Body of pancreas (tissue), 4 donors: ENCODE results near the gene NOP10. TPM values are rescaled to one million over a fixed set of nuclear protein-coding genes. Genes with fewer than 3 reads are reported as not detected.

ENCODE experiments used
- ATAC-seq: fragments of 150-250 bp; one replicate; pipeline ENCODE4 v1.9.1; 2016
- DNase-seq, 4 donors: peaks; one replicate each; pipeline ENCODE4 v3.0.0-alpha.2; 2019
- H3K27ac ChIP-seq, 4 donors: fragments of 200-600 bp; sonication (generic); 1 replicate in 3 of 4; 2 replicates in 1 of 4; pipeline versions ENCODE4 v1.5.1 to v1.6.1; 2016 to 2019; ENCODE audit warnings: mild to moderate bottlenecking in 1 of 4, mixed read lengths in 1 of 4, moderate library complexity in 1 of 4
- H3K27me3 ChIP-seq, 2 donors: fragments of 200-600 bp; sonication (generic); one replicate each; pipeline ENCODE4 v1.6.0; 2016; ENCODE audit warnings: mild to moderate bottlenecking in 1 of 2
- H3K36me3 ChIP-seq, 2 donors: fragments of 200-600 bp; sonication (generic); replicated peaks in 1 of 2; 2 replicates each; pipeline ENCODE4 v1.5.1; 2016; ENCODE audit warnings: low read depth in 2 of 2; ENCODE audit not compliant: insufficient read depth in 1 of 2
- H3K4me1 ChIP-seq: fragments of 200-600 bp; sonication (generic); one replicate; pipeline ENCODE4 v1.6.0; 2016
- H3K4me3 ChIP-seq, 2 donors: fragments of 200-600 bp; sonication (generic); 1 replicate in 1 of 2; 2 replicates in 1 of 2; pipeline ENCODE4 v1.5.1; 2016 to 2019
- H3K9me3 ChIP-seq, 3 donors: fragments of 200-600 bp; sonication (generic); 1 replicate in 2 of 3; 2 replicates in 1 of 3; pipeline ENCODE4 v1.5.1; 2016
- CTCF ChIP-seq, 7 experiments: fragments of 450-650 bp in 4 of 7; fragments of 200-600 bp in 3 of 7; sonication (generic) in 3 of 7; IDR thresholded peaks; one replicate each; pipeline ENCODE4 v1.5.1; 2016 to 2019; ENCODE audit warnings: antibody characterized with exemption in 7 of 7
- POLR2A ChIP-seq, 3 donors: fragments of 450-650 bp; IDR thresholded peaks; one replicate each; pipeline ENCODE4 v1.6.1; 2016; ENCODE audit warnings: antibody characterized with exemption in 3 of 3, mild to moderate bottlenecking in 2 of 3
- WGBS, 2 donors: methylation state at CpG; one replicate each; pipeline ENCODE4 v1.1.5; 2017; 5-methylcytosine and 5-hydroxymethylcytosine counted together
- intact Hi-C: fragments of 100-400 bp; cut with DNase I; formaldehyde crosslinking; loops from one replicate; pipeline ENCODE4 v1.15.1; 2023
- total RNA-seq, 2 donors: library from RNA; depleted of rRNA; stranded (reverse); fragments of >200 nt; gene quantifications; one replicate each; pipeline ENCODE4 v1.1.0, GENCODE V29; 2016

The NOP10 gene
- total RNA-seq, 2 donors from 2014 or later = 25.7 to 32.4 TPM

- TF ChIP-seq CTCF (IDR thresholded peaks at IDR 0.05) (no peak), POLR2A (IDR thresholded peaks at IDR 0.05) (no peak)
- intact Hi-C loops = no loop called here
- Histone ChIP-seq H3K4me3 (no peak overlapping the region), H3K36me3 (no peaks in the 10 kb centered on the region), H3K4me1 (peaks cover 9% of the 10 kb centered on the region), H3K9me3 (no peaks in the 10 kb centered on the region), H3K27me3 (no peaks in the 10 kb centered on the region), H3K27ac (no peak overlapping the region)
- no peak for DNase-seq
- WGBS, 2 donors = 66 to 83% methylated on average over 3 of the region's 3 CpGs
- no peak for ATAC-seq
These were observed 28.1 kb downstream of the NOP10 start for GRCh38 chr15:34314491-34315490.

GRCh38 chr15:34311563-34311962 lies 31.4 kb downstream of the NOP10 start:
- no peak overlapping the region for H3K4me3 ChIP-seq
- H3K4me1 ChIP-seq = no peaks in the 10 kb centered on the region
- intact Hi-C loops = no loop called here
- 52 to 77% methylated on average over 1 of the region's 1 CpG for WGBS, 2 donors
- no peaks in the 10 kb centered on the region for H3K36me3 ChIP-seq
- H3K9me3 ChIP-seq = no peaks in the 10 kb centered on the region
- no peak for DNase-seq
- no peak overlapping the region for H3K27ac ChIP-seq
- no peak for ATAC-seq
- TF ChIP-seq POLR2A (IDR thresholded peaks at IDR 0.05) (no peak), CTCF (IDR thresholded peaks at IDR 0.05) (no peak)
- no peaks in the 10 kb centered on the region for H3K27me3 ChIP-seq

GRCh38 chr15:34304613-34305012 lies 38.3 kb downstream of the NOP10 start:
- intact Hi-C loops = no loop called here
- no peak overlapping the region for H3K27ac ChIP-seq
- no peak for DNase-seq
- no peaks in the 10 kb centered on the region for H3K27me3 ChIP-seq
- H3K36me3 ChIP-seq = no peaks in the 10 kb centered on the region
- TF ChIP-seq POLR2A (IDR thresholded peaks at IDR 0.05) (no peak), CTCF (IDR thresholded peaks at IDR 0.05) (no peak)
- no peak for ATAC-seq
- no peak overlapping the region for H3K4me3 ChIP-seq
- no peaks in the 10 kb centered on the region for H3K9me3 ChIP-seq
- no peaks in the 10 kb centered on the region for H3K4me1 ChIP-seq

- H3K4me1 ChIP-seq = no peaks in the 10 kb centered on the region
- TF ChIP-seq CTCF (IDR thresholded peaks at IDR 0.05) (no peak), POLR2A (IDR thresholded peaks at IDR 0.05) (no peak)
- no peaks in the 10 kb centered on the region for H3K27me3 ChIP-seq
- H3K27ac ChIP-seq = no peak overlapping the region
- no peak overlapping the region for H3K4me3 ChIP-seq
- no peak for DNase-seq
- ATAC-seq = no peak
- intact Hi-C loops = no loop called here
- H3K36me3 ChIP-seq = no peaks in the 10 kb centered on the region
- 77 to 93% methylated on average over 3 of the region's 3 CpGs for WGBS, 2 donors
- no peaks in the 10 kb centered on the region for H3K9me3 ChIP-seq
These were observed 41.9 kb downstream of the NOP10 start for GRCh38 chr15:34301058-34301457.

- Histone ChIP-seq H3K36me3 (no peaks in the 10 kb centered on the region), H3K27ac (no peak overlapping the region), H3K4me1 (no peaks in the 10 kb centered on the region), H3K4me3 (no peak overlapping the region), H3K9me3 (no peaks in the 10 kb centered on the region), H3K27me3 (no peaks in the 10 kb centered on the region)
- intact Hi-C loops = no loop called here
- TF ChIP-seq POLR2A (IDR thresholded peaks at IDR 0.05) (no peak), CTCF (IDR thresholded peaks at IDR 0.05) (no peak)
- no peak for ATAC-seq
- 35 to 43% methylated on average over 1 of the region's 1 CpG for WGBS, 2 donors
- DNase-seq = no peak
These were observed 45.9 kb downstream of the NOP10 start for GRCh38 chr15:34297059-34297458.
